ENCODE measurements around the gene MPPED1. TPM values are rescaled to one million over a fixed set of nuclear protein-coding genes. Genes with fewer than 3 reads are reported as not detected.

The MPPED1 gene
- total and polyA plus RNA-seq, 2 donors (not counting 1 experiment from before 2014, with no cell fraction given) = 0.13 TPM; not detected in 1

GRCh38 chr22:43396934-43397457 lies 14.8 kb upstream of the MPPED1 start:
- intact Hi-C loops (cut with micrococcal nuclease) = no loop called here
- 59% methylated on average over 23 of the region's 23 CpGs for WGBS (ENCODE audit: insufficient coverage)
- no peak overlapping the region for H3K9ac ChIP-seq (ENCODE audit: low read length)
- POLR2A ChIA-PET = no interaction called here
- Mint-ChIP-seq H3K27me3 (peaks cover 12% of the 10 kb centered on the region), H3K4me1 (no peaks in the 10 kb centered on the region), H3K9me3 (ENCODE audit: insufficient read depth) (no peaks in the 10 kb centered on the region), H3K27ac (no peak overlapping the region), H3K4me3 (no peak overlapping the region)
- H4K20me1 ChIP-seq (ENCODE audit: control insufficient read depth, insufficient read depth, low read length, poor library complexity, severe bottlenecking) = no peaks in the 10 kb centered on the region
- H3K27ac ChIP-seq (ENCODE audit: low read length in 2 of 2) = no peak overlapping the region
- ATAC-seq (ENCODE audit: low read depth) (no peak), DNase-seq (no peak)
- no peaks in the 10 kb centered on the region for H3K27me3 ChIP-seq (replicated peaks in 1 of 4; ENCODE audit: control extremely low read depth in 1 of 4, control insufficient read depth in 3 of 4, insufficient read depth in 4 of 4, low read length in 3 of 4)
- TF ChIP-seq EZH2 (IDR thresholded peaks at IDR 0.05; ENCODE audit: borderline replicate concordance, insufficient read depth, low read depth, low read length, poor library complexity, severe bottlenecking) (no peak), CTCF (IDR thresholded peaks at IDR 0.05) (no peak)
- H2AFZ ChIP-seq (ENCODE audit: insufficient read depth, low read depth, low read length, poor library complexity, severe bottlenecking) = no peak overlapping the region
- peaks cover 0 to 10% (median 0%) of the 10 kb centered on the region in 3 donors for H3K9me3 ChIP-seq (ENCODE audit: control extremely low read depth in 1 of 3, control insufficient read depth in 2 of 3, insufficient read depth in 1 of 3, low read length in 2 of 3)
- no peaks in the 10 kb centered on the region for H3K36me3 ChIP-seq (replicated peaks in 1 of 2; ENCODE audit: control extremely low read depth in 1 of 2, control insufficient read depth in 1 of 2, extremely low read depth in 1 of 2, insufficient read depth in 2 of 2, low read length in 1 of 2)
- H3K4me1 ChIP-seq (ENCODE audit: control insufficient read depth in 2 of 2, insufficient read depth in 2 of 2, low read length in 2 of 2) = no peaks in the 10 kb centered on the region
- CTCF ChIA-PET = no interaction called here
- H3K4me2 ChIP-seq (replicated peaks; ENCODE audit: low read depth, low read length, poor library complexity, severe bottlenecking) = no peak overlapping the region
- H3K79me2 ChIP-seq (ENCODE audit: control insufficient read depth, insufficient read depth, low read length) = no peaks in the 10 kb centered on the region
- H3K4me3 ChIP-seq (ENCODE audit: control extremely low read depth in 1 of 5, extremely low read depth in 1 of 5, insufficient read depth in 1 of 5, low read depth in 2 of 5, low read length in 4 of 5) = no peak overlapping the region

- Histone ChIP-seq H3K36me3 (replicated peaks in 1 of 2; ENCODE audit: control extremely low read depth in 1 of 2, control insufficient read depth in 1 of 2, extremely low read depth in 1 of 2, insufficient read depth in 2 of 2, low read length in 1 of 2) (no peaks in the 10 kb centered on the region), H2AFZ (ENCODE audit: insufficient read depth, low read depth, low read length, poor library complexity, severe bottlenecking) (no peak overlapping the region), H3K4me2 (replicated peaks; ENCODE audit: low read depth, low read length, poor library complexity, severe bottlenecking) (no peak overlapping the region), H3K4me1 (ENCODE audit: control insufficient read depth in 2 of 2, insufficient read depth in 2 of 2, low read length in 2 of 2) (no peaks in the 10 kb centered on the region), H3K27me3 (replicated peaks in 1 of 4; ENCODE audit: control extremely low read depth in 1 of 4, control insufficient read depth in 3 of 4, insufficient read depth in 4 of 4, low read length in 3 of 4) (no peaks in the 10 kb centered on the region), H3K9ac (ENCODE audit: low read length) (no peak overlapping the region), H3K79me2 (ENCODE audit: control insufficient read depth, insufficient read depth, low read length) (no peaks in the 10 kb centered on the region), H4K20me1 (ENCODE audit: control insufficient read depth, insufficient read depth, low read length, poor library complexity, severe bottlenecking) (no peaks in the 10 kb centered on the region), H3K9me3 (ENCODE audit: control extremely low read depth in 1 of 3, control insufficient read depth in 2 of 3, insufficient read depth in 1 of 3, low read length in 2 of 3) (peaks cover 0 to 16% (median 0%) of the 10 kb centered on the region in 3 donors), H3K4me3 (ENCODE audit: control extremely low read depth in 1 of 5, extremely low read depth in 1 of 5, insufficient read depth in 1 of 5, low read depth in 2 of 5, low read length in 4 of 5) (no peak overlapping the region), H3K27ac (ENCODE audit: low read length in 2 of 2) (no peak overlapping the region)
- intact Hi-C loops (cut with micrococcal nuclease) = no loop called here
- 72% methylated on average over 7 of the region's 7 CpGs for WGBS (ENCODE audit: insufficient coverage)
- Mint-ChIP-seq H3K9me3 (ENCODE audit: insufficient read depth) (peaks cover 2% of the 10 kb centered on the region), H3K27ac (no peak overlapping the region), H3K4me1 (no peaks in the 10 kb centered on the region), H3K4me3 (no peak overlapping the region), H3K27me3 (peaks cover 19% of the 10 kb centered on the region)
- no peak for DNase-seq
- ChIA-PET POLR2A (no interaction called here), CTCF (interaction anchor here (1.2 kb wide), 1 partner anchor 14 kb away, joined by 3 read pairs; no protein-coding TSS in a partner anchor)
- no peak for TF ChIP-seq EZH2 (IDR thresholded peaks at IDR 0.05; ENCODE audit: borderline replicate concordance, insufficient read depth, low read depth, low read length, poor library complexity, severe bottlenecking)
- no peak for TF ChIP-seq CTCF (IDR thresholded peaks at IDR 0.05)
- no peak for ATAC-seq (ENCODE audit: low read depth)
These were observed 14.0 kb upstream of the MPPED1 start for GRCh38 chr22:43397766-43398165.

Measured in B cell (primary cell).